Activated CD8-positive, alpha-beta memory T cell treated with anti-CD3 and anti-CD28 coated beads, Interleukin-2, amount 10 ng/mL, durations not matched to agents 7 days and 5 days (primary cell): ENCODE data around the gene AMH. TPM values are rescaled to one million over a fixed set of nuclear protein-coding genes. Genes with fewer than 3 reads are reported as not detected.

Experiments
- ATAC-seq: fragments of 150-1000 bp; cut with Tn5 transposase; one replicate; pipeline ENCODE4 v1.10.0; 2021; ENCODE audit warnings: moderate library complexity
- CTCF ChIA-PET: fragments of 350-600 bp; sonication (Branson Sonifier 250); formaldehyde crosslinking; loops from one replicate; lab custom pipeline; 2021; ENCODE audit warnings: antibody characterized with exemption; lab: Charles Lee
- DNase-seq: peaks from one replicate; pipeline ENCODE4 v3.0.0-alpha.2; 2020
- H3K27ac Mint-ChIP-seq: one replicate; pipeline ENCODE4 v1.8.0; 2021; ENCODE audit warnings: mild to moderate bottlenecking, mixed read lengths
- H3K27me3 Mint-ChIP-seq: one replicate; pipeline ENCODE4 v1.8.0; 2021; ENCODE audit warnings: mixed read lengths
- H3K36me3 Mint-ChIP-seq: one replicate; pipeline ENCODE4 v1.8.0; 2021; ENCODE audit warnings: mild to moderate bottlenecking, mixed read lengths
- H3K4me1 Mint-ChIP-seq: one replicate; pipeline ENCODE4 v1.8.0; 2021; ENCODE audit warnings: mixed read lengths
- H3K4me3 Mint-ChIP-seq: one replicate; pipeline ENCODE4 v1.8.0; 2021; ENCODE audit warnings: mild to moderate bottlenecking, moderate library complexity, mixed read lengths
- H3K9me3 Mint-ChIP-seq: one replicate; pipeline ENCODE4 v1.8.0; 2022; ENCODE audit warnings: low read depth, mixed read lengths
- total RNA-seq, 2 experiments: library from RNA; stranded (reverse); gene quantifications; one replicate each; pipeline ENCODE4 v1.2.3, GENCODE V29; 2021

The AMH gene
- total RNA-seq, 2 experiments from 2014 or later = 5.1 to 6.0 TPM

GRCh38 chr19:2286402-2287140 is 37.4 kb downstream of the AMH start:
- Mint-ChIP-seq H3K27me3 (peaks cover 12% of the 10 kb centered on the region), H3K9me3 (no peaks in the 10 kb centered on the region), H3K4me1 (peaks cover 34% of the 10 kb centered on the region), H3K4me3 (no peak overlapping the region), H3K36me3 (no peaks in the 10 kb centered on the region), H3K27ac (no peak overlapping the region)
- DNase-seq (no peak), ATAC-seq (no peak)
- CTCF ChIA-PET = interaction anchor here (1.0 to 5.6 kb wide), 5 partner anchors 12 to 324 kb away, joined by 3 to 52 read pairs (median 4); no protein-coding TSS in a partner anchor

GRCh38 chr19:2287585-2288337 is 38.6 kb downstream of the AMH start:
- Mint-ChIP-seq H3K4me1 (peaks cover 25% of the 10 kb centered on the region), H3K27ac (no peak overlapping the region), H3K36me3 (peaks cover 3% of the 10 kb centered on the region), H3K9me3 (no peaks in the 10 kb centered on the region), H3K27me3 (peaks cover 9% of the 10 kb centered on the region), H3K4me3 (no peak overlapping the region)
- DNase-seq (no peak), ATAC-seq (no peak)
- CTCF ChIA-PET = interaction anchor here (1.0 to 5.6 kb wide), 6 partner anchors 13 to 323 kb away, joined by 3 to 52 read pairs (median 6); partner anchors contain the start of gene PLEKHJ1

- H3K4me3 Mint-ChIP-seq = peak overlapping the region; percentile 78
- DNase-seq (no peak), ATAC-seq (no peak)
- H3K9me3 Mint-ChIP-seq = no peaks in the 10 kb centered on the region
- CTCF ChIA-PET = interaction anchor here (1.0 to 5.6 kb wide), 8 partner anchors 14 to 323 kb away, joined by 3 to 52 read pairs (median 6); partner anchors contain the start of gene PLEKHJ1
- H3K4me1 Mint-ChIP-seq = peaks cover 22% of the 10 kb centered on the region
- peaks cover 5% of the 10 kb centered on the region for H3K27me3 Mint-ChIP-seq
- H3K27ac Mint-ChIP-seq = peak overlapping the region; percentile 91
- peaks cover 6% of the 10 kb centered on the region for H3K36me3 Mint-ChIP-seq
Observed at GRCh38 chr19:2288338-2288817, 39.3 kb downstream of the AMH start.

GRCh38 chr19:2288818-2289713 is 39.9 kb downstream of the AMH start:
- peaks cover 9% of the 10 kb centered on the region for H3K36me3 Mint-ChIP-seq
- no peak for DNase-seq
- CTCF ChIA-PET = interaction anchor here (1.0 to 5.6 kb wide), 9 partner anchors 9 to 322 kb away, joined by 3 to 52 read pairs (median 6); partner anchors contain the start of gene PLEKHJ1
- H3K27me3 Mint-ChIP-seq = peaks cover 5% of the 10 kb centered on the region
- peak; percentile 21 for ATAC-seq
- peak overlapping the region; percentile 91 for H3K27ac Mint-ChIP-seq
- peaks cover 25% of the 10 kb centered on the region for H3K4me1 Mint-ChIP-seq
- peak overlapping the region; percentile 78 for H3K4me3 Mint-ChIP-seq
- H3K9me3 Mint-ChIP-seq = no peaks in the 10 kb centered on the region

GRCh38 chr19:2289714-2290435 is 40.8 kb downstream of the AMH start:
- Mint-ChIP-seq H3K36me3 (peaks cover 9% of the 10 kb centered on the region), H3K4me1 (peaks cover 25% of the 10 kb centered on the region), H3K4me3 (peak overlapping the region; percentile 78), H3K27me3 (peaks cover 5% of the 10 kb centered on the region), H3K9me3 (no peaks in the 10 kb centered on the region), H3K27ac (peak overlapping the region; percentile 91)
- ATAC-seq (peak; percentile 78), DNase-seq (peak; percentile 85)
- CTCF ChIA-PET = interaction anchor here (1.0 to 5.6 kb wide), 5 partner anchors 10 to 321 kb away, joined by 3 to 52 read pairs (median 6); no protein-coding TSS in a partner anchor

- peak; percentile 44 for ATAC-seq
- Mint-ChIP-seq H3K27me3 (peaks cover 5% of the 10 kb centered on the region), H3K27ac (peak overlapping the region; percentile 79), H3K9me3 (no peaks in the 10 kb centered on the region), H3K4me1 (peaks cover 25% of the 10 kb centered on the region), H3K4me3 (peak overlapping the region; percentile 78), H3K36me3 (peaks cover 9% of the 10 kb centered on the region)
- DNase-seq = peak; percentile 58
- CTCF ChIA-PET = interaction anchor here (0.6 kb wide), 1 partner anchor 11 kb away, joined by 4 read pairs; no protein-coding TSS in a partner anchor
Observed at GRCh38 chr19:2290441-2291184, 41.5 kb downstream of the AMH start.

GRCh38 chr19:2291185-2291751 is 42.1 kb downstream of the AMH start:
- Mint-ChIP-seq H3K4me3 (peak overlapping the region; percentile 78), H3K4me1 (peaks cover 25% of the 10 kb centered on the region), H3K27me3 (peaks cover 5% of the 10 kb centered on the region), H3K27ac (no peak overlapping the region), H3K9me3 (no peaks in the 10 kb centered on the region), H3K36me3 (peaks cover 9% of the 10 kb centered on the region)
- ATAC-seq (no peak), DNase-seq (no peak)
- CTCF ChIA-PET = interaction anchor here (0.6 to 1.2 kb wide), 3 partner anchors 12 to 186 kb away, joined by 3 to 4 read pairs (median 3); no protein-coding TSS in a partner anchor

GRCh38 chr19:2294687-2295335 is 45.7 kb downstream of the AMH start:
- Mint-ChIP-seq H3K27ac (no peak overlapping the region), H3K4me1 (peaks cover 10% of the 10 kb centered on the region), H3K9me3 (no peaks in the 10 kb centered on the region), H3K27me3 (no peaks in the 10 kb centered on the region), H3K36me3 (peaks cover 9% of the 10 kb centered on the region), H3K4me3 (no peak overlapping the region)
- CTCF ChIA-PET = interaction anchor here (0.9 to 1.8 kb wide), 2 partner anchors 16 to 21 kb away, joined by 3 to 6 read pairs; no protein-coding TSS in a partner anchor
- ATAC-seq (no peak), DNase-seq (no peak)

GRCh38 chr19:2296141-2296540 is 47.0 kb downstream of the AMH start:
- H3K36me3 Mint-ChIP-seq = peaks cover 9% of the 10 kb centered on the region
- H3K9me3 Mint-ChIP-seq = no peaks in the 10 kb centered on the region
- peaks cover 3% of the 10 kb centered on the region for H3K4me1 Mint-ChIP-seq
- peaks cover under 1% of the 10 kb centered on the region for H3K27me3 Mint-ChIP-seq
- CTCF ChIA-PET = no interaction called here
- H3K4me3 Mint-ChIP-seq = no peak overlapping the region
- H3K27ac Mint-ChIP-seq = no peak overlapping the region
- ATAC-seq (no peak), DNase-seq (no peak)

GRCh38 chr19:2300533-2300932 is 51.4 kb downstream of the AMH start:
- CTCF ChIA-PET = interaction anchor here (0.8 kb wide), 1 partner anchor 18 kb away, joined by 3 read pairs; no protein-coding TSS in a partner anchor
- Mint-ChIP-seq H3K27me3 (peaks cover 32% of the 10 kb centered on the region), H3K27ac (no peak overlapping the region), H3K4me1 (peaks cover 6% of the 10 kb centered on the region), H3K36me3 (no peaks in the 10 kb centered on the region), H3K9me3 (no peaks in the 10 kb centered on the region), H3K4me3 (no peak overlapping the region)
- ATAC-seq (no peak), DNase-seq (no peak)
